Measurements from ENCODE around the gene SLC25A45. TPM values are rescaled to one million over a fixed set of nuclear protein-coding genes. Genes with fewer than 3 reads are reported as not detected.

The SLC25A45 gene
- total RNA-seq, 1 experiment from 2014 or later, result 8.5 TPM

- H3K4me1 ChIP-seq, result 0 out of 2 replicates have a peak, but pooled peaks cover 3% of the 10 kb centered on the region
- TF ChIP-seq, protein P1, sequence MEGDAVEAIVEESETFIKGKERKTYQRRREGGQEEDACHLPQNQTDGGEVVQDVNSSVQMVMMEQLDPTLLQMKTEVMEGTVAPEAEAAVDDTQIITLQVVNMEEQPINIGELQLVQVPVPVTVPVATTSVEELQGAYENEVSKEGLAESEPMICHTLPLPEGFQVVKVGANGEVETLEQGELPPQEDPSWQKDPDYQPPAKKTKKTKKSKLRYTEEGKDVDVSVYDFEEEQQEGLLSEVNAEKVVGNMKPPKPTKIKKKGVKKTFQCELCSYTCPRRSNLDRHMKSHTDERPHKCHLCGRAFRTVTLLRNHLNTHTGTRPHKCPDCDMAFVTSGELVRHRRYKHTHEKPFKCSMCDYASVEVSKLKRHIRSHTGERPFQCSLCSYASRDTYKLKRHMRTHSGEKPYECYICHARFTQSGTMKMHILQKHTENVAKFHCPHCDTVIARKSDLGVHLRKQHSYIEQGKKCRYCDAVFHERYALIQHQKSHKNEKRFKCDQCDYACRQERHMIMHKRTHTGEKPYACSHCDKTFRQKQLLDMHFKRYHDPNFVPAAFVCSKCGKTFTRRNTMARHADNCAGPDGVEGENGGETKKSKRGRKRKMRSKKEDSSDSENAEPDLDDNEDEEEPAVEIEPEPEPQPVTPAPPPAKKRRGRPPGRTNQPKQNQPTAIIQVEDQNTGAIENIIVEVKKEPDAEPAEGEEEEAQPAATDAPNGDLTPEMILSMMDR (IDR thresholded peaks at IDR 0.05; ENCODE audit: insufficient read depth in 1 of 2, low read depth in 1 of 2, low read length in 1 of 2, severe bottlenecking in 1 of 2, unreplicated experiment in 1 of 2), result no peak
- no peak for DNase-seq
- peaks cover 79% of the 10 kb centered on the region for H3K36me3 Mint-ChIP-seq (ENCODE audit: insufficient read depth, unreplicated experiment)
- POLR2A ChIA-PET, result no interaction called here
- no peaks in the 10 kb centered on the region for H3K27me3 ChIP-seq (replicated peaks; ENCODE audit: control insufficient read depth, insufficient read depth, low read length)
- no peaks in the 10 kb centered on the region for H3K9me3 ChIP-seq
- H3K4me3 Mint-ChIP-seq (ENCODE audit: unreplicated experiment), result no peak overlapping the region
- H3K4me1 Mint-ChIP-seq (ENCODE audit: low read depth, unreplicated experiment), result peaks cover 4% of the 10 kb centered on the region
- H3K36me3 ChIP-seq (ENCODE audit: control insufficient read depth, insufficient read depth, low read length), result peaks cover 4% of the 10 kb centered on the region; the same call in 1 of the 2 replicates
- BruUV-seq (replicated peaks), result no TSS peak
- no peaks in the 10 kb centered on the region for H3K27me3 Mint-ChIP-seq (ENCODE audit: insufficient read depth, unreplicated experiment)
- H3K4me3 ChIP-seq (ENCODE audit: low read depth, low read length), result no peak overlapping the region
- no peak overlapping the region for H3K27ac Mint-ChIP-seq (ENCODE audit: unreplicated experiment)
- intact Hi-C loops (cut with micrococcal nuclease; ENCODE audit: unreplicated experiment), result no loop called here
- H3K9me3 Mint-ChIP-seq (ENCODE audit: unreplicated experiment), result no peaks in the 10 kb centered on the region
- CTCF ChIA-PET, result no interaction called here
These were observed 21.8 kb upstream of the SLC25A45 start for GRCh38 chr11:65404210-65404609.

DNA sequence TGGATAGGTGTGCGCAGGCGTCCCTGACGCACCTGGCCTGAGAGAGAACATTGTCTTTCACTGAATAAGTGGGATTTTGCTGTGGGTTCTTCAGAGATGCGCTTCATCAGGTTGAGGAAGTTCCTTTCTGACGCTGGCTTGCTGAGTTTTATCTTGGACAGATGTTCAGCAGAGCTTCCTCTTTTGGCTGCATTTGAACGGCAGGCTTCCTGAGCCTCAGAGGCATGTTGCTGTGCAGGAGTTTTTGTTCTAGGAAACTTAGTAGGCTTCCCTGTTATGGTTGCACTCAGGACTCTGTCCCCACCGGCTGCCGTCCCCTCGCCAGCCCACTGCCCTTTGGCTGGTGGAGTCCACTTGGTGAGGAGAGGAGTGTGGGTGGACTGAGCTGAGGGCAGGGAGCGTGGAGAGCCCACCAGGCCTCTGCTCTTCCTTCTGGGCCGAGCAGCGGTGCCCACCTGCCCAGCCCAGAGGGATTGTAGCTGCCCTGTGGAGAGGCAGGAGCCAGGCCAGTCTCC, 21.2 kb upstream of the SLC25A45 start:
- Mint-ChIP-seq H3K4me1 (ENCODE audit: low read depth, unreplicated experiment) (peaks cover 4% of the 10 kb centered on the region), H3K9me3 (ENCODE audit: unreplicated experiment) (no peaks in the 10 kb centered on the region), H3K27me3 (ENCODE audit: insufficient read depth, unreplicated experiment) (no peaks in the 10 kb centered on the region), H3K4me3 (ENCODE audit: unreplicated experiment) (no peak overlapping the region), H3K36me3 (ENCODE audit: insufficient read depth, unreplicated experiment) (peaks cover 76% of the 10 kb centered on the region), H3K27ac (ENCODE audit: unreplicated experiment) (no peak overlapping the region)
- CTCF ChIA-PET, result no interaction called here
- Histone ChIP-seq H3K4me3 (ENCODE audit: low read depth, low read length) (no peak overlapping the region), H3K4me1 (0 out of 2 replicates have a peak, but pooled peaks cover 3% of the 10 kb centered on the region), H3K27me3 (replicated peaks; ENCODE audit: control insufficient read depth, insufficient read depth, low read length) (no peaks in the 10 kb centered on the region), H3K9me3 (no peaks in the 10 kb centered on the region), H3K36me3 (ENCODE audit: control insufficient read depth, insufficient read depth, low read length) (peaks cover 4% of the 10 kb centered on the region; the same call in 1 of the 2 replicates)
- intact Hi-C loops (cut with micrococcal nuclease; ENCODE audit: unreplicated experiment), result no loop called here
- TF ChIP-seq, protein P1 (IDR thresholded peaks at IDR 0.05; ENCODE audit: insufficient read depth in 1 of 2, low read depth in 1 of 2, low read length in 1 of 2, severe bottlenecking in 1 of 2, unreplicated experiment in 1 of 2), result no peak
- POLR2A ChIA-PET, result no interaction called here
- no TSS peak for BruUV-seq (replicated peaks)
- DNase-seq, result no peak

DNA sequence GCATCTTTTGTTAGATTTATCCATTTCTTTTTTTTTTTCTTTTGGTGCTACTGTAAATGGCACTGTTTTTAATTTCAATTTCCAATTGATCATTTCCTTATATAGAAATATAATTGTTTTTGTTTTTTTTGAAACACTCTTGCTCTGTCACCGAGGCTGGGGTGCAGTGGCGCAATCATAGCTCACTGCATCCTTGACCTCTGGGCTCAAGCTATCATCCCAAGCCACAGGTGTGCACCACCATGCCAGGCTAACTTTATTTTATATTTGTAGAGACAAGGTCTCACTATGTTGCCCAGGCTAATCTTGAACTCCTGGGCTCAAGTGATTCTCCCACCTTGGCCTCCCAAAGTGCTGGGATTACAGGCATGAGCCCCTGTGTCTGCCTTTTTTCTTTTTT, 20.3 kb upstream of the SLC25A45 start:
- Mint-ChIP-seq H3K36me3 (ENCODE audit: insufficient read depth, unreplicated experiment) (peaks cover 78% of the 10 kb centered on the region), H3K4me1 (ENCODE audit: low read depth, unreplicated experiment) (peaks cover 4% of the 10 kb centered on the region), H3K27me3 (ENCODE audit: insufficient read depth, unreplicated experiment) (no peaks in the 10 kb centered on the region), H3K27ac (ENCODE audit: unreplicated experiment) (no peak overlapping the region), H3K4me3 (ENCODE audit: unreplicated experiment) (no peak overlapping the region), H3K9me3 (ENCODE audit: unreplicated experiment) (no peaks in the 10 kb centered on the region)
- TF ChIP-seq, protein P1 (IDR thresholded peaks at IDR 0.05; ENCODE audit: insufficient read depth in 1 of 2, low read depth in 1 of 2, low read length in 1 of 2, severe bottlenecking in 1 of 2, unreplicated experiment in 1 of 2), result no peak
- Histone ChIP-seq H3K36me3 (ENCODE audit: control insufficient read depth, insufficient read depth, low read length) (peaks cover 7% of the 10 kb centered on the region), H3K27me3 (replicated peaks; ENCODE audit: control insufficient read depth, insufficient read depth, low read length) (no peaks in the 10 kb centered on the region), H3K4me3 (ENCODE audit: low read depth, low read length) (no peak overlapping the region), H3K9me3 (no peaks in the 10 kb centered on the region), H3K4me1 (0 out of 2 replicates have a peak, but pooled peaks cover 3% of the 10 kb centered on the region)
- CTCF ChIA-PET, result no interaction called here
- POLR2A ChIA-PET, result no interaction called here
- intact Hi-C loops (cut with micrococcal nuclease; ENCODE audit: unreplicated experiment), result no loop called here
- no peak for DNase-seq
- BruUV-seq (replicated peaks), result no TSS peak
